CD4-positive, alpha-beta T cell treated with Interleukin-17A for 1 hour (primary cell): ENCODE results near the gene RGL4.
A peak's percentile ranks its signal among the peaks of the same experiment; 100 is the strongest.
"Not testable (repeated sequence)": the region's sequence is repeated elsewhere in the genome, so short reads cannot be mapped to it uniquely, and the experiment has no call there.

ENCODE experiments used
- DNase-seq: peaks from one replicate; pipeline ENCODE4 v3.0.0-alpha.2; 2020

The RGL4 gene

DNA sequence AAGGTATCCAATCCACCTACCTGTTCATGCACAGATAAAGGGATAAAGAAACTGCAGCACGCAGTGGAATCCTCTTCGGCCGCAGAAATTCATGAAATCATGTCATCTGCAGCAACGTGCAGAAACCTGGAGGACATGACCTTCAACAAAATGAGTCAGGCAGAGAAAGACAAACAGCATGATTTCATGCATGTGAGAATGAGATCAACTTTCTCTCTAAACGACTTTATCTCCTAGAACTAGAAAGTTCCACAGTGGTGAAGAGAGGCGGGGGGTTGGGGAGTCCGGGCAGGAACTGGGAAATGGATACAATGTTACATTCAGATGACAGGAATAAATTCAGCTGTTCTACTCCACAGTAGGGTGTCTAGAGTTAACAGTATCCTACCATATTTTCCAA, 9.9 kb downstream of the RGL4 start:
- DNase-seq = no peak

DNA sequence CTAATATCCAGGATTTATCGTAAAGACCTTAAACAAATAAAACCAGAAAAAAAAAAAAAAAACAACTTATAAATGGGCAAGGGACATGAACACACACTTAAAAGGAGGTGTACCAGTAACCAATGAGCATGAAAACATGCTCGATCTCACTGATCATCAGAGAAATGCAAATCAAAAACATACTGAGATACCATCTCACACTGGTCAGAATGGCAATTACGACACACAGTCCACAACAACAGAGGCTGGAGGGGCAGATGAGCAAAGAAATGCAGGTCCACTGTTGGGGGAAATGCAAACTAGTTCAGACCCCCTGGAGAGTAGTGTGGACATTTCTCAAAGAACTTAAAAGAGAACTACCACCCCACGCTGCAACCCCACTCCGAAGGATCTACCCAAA, 13.2 kb downstream of the RGL4 start:
- DNase-seq = no peak

GRCh38 chr22:23704829-23705228, 14.0 kb downstream of the RGL4 start:
- no peak for DNase-seq

- no peak for DNase-seq
Measured at GRCh38 chr22:23705358-23705757, 14.5 kb downstream of the RGL4 start.

DNA sequence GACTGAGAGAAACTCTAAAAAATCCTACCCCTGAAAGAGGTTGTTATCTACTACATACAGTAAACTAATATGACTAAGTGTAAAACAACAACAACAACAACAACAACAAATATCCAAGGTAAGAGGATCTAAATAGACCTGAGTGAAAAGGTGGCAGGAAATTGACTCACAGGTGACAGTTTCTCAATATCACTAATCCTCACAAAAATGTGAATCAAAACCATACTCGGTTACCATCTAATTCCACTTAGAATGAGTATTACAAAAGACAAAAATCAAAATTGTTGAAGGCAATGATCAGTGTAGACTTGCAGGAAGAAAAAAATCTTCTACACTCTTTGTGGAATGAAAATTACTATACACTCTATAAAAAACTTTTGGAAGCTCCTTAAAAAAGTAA, 17.5 kb downstream of the RGL4 start:
- no peak for DNase-seq

DNA sequence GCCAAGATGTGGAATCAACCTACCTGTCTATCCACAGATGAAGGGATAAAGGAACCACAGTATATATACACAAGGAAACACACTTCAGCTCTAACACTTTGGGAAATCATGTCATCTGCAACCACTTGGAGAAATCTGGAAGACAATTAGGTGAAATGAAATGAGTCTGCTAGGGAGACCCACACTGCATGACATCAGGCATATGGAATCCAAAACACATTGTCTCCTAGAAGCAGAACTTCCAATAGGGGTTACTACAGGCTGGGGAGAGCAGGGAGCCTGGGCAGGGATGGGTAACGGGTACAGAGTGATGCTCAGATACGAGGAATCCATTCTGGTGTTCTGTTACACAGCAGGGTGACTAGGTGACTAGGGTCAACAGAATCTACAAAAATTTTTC, 18.3 kb downstream of the RGL4 start:
- DNase-seq = no peak

- no peak for DNase-seq
Measured at GRCh38 chr22:23712256-23712655, 21.4 kb downstream of the RGL4 start.

DNA sequence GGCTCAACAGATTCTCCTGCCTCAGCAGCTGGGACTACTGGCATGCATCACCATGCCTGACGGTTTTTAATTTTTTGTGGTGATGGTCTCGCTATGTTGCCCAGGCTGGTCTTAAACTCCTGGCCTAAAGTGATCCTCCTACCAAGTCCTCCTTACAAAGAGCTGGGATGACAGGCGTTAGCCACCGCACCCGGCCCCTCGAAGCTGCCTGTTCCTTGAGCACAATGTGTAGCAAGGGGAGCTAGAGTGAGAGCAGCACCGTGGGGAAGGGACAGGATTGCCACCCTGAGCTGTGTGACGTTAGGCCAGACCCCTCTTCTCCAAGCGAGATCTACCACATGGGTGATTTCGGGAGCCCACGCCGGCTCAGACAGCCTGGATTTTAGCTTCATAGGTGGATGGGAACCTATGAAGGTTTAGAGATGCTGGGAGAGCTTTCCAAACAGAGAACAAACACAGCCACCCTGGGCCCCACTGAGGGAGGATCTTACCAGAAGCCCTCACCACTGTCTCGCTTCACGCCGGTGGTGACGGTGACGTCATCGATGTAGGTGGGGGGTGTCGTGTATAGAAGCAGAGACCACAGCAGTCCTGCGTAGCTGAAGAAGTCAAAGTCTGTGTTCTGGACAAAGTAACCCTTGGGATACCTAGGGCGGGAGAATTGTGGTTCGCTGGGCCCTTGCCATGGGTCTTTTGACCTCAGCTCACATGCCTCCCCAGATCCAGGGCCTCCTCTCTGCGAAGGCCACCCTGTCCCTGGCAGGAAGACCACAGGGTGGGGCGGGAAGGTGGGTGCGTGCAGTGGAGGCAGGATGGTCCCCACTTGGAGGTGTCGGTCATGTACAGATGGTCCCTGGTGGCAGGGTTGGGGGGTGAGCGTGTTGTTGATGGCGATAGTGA, 23.1 kb downstream of the RGL4 start:
- DNase-seq = no peak

- no peak for DNase-seq
Measured at GRCh38 chr22:23714596-23715578, 24.1 kb downstream of the RGL4 start.

GRCh38 chr22:23715806-23716375, 25.1 kb downstream of the RGL4 start:
- no peak for DNase-seq

GRCh38 chr22:23716811-23717801, 26.3 kb downstream of the RGL4 start:
- peak; percentile 86 for DNase-seq

- no peak for DNase-seq
Measured at GRCh38 chr22:23718371-23719165, 27.8 kb downstream of the RGL4 start.

DNA sequence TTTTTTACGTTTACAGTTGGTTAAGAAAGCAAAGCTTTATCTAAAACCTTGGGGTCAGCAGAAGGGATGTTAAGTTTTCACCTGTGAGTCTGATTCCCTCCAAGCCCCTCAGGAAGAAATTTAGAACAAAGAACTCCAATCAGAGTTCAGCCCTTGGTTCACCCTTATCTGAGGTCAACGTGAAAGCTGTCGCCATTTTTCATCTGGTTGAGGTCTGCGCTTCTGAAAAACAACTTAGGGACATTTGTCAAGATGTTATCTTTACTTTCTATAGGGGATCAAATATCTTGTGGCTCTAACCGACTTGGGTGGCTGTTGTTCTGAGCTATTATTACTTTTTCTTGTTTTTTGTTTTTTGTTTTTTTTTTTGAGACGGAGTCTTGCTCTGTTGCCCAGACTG, 30.0 kb downstream of the RGL4 start:
- no peak for DNase-seq

DNA sequence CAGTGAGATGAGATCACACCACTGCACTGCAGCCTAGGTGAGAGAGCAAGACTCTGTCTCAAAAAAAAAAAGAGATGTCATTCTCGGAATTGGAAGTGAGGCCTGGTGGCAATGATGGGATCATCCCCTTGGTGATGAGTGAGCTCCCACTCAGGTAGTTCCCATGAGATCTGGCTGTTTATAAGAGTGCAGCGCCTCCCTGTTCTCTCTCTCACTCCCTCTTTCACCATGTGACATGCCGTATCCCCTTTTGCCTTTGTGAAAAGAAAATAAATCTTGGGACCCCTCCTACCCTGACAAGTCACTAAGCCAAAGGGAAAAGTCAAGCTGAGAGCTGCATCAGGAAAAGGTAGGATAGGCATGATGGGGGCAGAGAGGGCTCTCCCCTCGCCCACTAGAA, 31.3 kb downstream of the RGL4 start:
- DNase-seq = no peak

DNA sequence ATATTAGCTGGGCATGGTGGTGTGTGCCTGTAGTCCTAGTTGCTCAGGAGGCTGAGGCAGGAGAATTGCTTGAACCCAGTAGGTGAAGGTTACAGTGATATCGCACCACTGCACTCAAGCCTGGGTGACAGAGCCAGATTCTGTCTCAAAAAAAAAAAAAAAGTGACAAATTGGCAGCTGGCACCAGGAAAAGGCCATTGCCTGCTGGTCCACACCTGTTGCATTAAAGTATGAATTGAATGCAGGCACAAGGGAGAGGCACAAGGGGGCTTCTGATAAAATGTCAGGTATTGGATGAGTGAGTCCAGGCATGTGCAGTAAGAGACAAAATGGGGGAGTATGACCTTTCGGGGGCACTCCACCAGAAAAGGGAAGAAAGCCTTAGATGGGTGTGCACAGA, 31.9 kb downstream of the RGL4 start:
- no peak for DNase-seq

GRCh38 chr22:23728108-23728507, 37.3 kb downstream of the RGL4 start:
- DNase-seq = not testable (repeated sequence)

DNA sequence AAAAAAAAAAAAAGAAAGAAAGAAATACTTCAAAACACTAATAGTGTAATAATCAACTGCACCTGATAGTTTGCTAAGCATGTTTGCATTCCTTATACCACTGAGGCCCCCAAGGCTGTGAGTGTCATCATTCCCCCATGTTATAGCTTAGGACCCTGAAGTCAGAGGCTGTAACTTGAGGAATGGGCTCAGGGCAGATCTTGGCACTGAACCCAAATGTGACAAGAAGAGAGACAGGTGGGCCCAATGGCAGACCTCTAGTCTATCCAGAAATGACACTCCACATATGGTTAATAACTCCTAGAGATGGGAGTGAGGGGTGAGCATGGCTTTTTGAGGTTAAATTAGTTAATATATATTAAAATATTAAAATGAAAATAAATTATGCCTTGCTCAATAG, 46.9 kb downstream of the RGL4 start:
- DNase-seq = no peak

DNA sequence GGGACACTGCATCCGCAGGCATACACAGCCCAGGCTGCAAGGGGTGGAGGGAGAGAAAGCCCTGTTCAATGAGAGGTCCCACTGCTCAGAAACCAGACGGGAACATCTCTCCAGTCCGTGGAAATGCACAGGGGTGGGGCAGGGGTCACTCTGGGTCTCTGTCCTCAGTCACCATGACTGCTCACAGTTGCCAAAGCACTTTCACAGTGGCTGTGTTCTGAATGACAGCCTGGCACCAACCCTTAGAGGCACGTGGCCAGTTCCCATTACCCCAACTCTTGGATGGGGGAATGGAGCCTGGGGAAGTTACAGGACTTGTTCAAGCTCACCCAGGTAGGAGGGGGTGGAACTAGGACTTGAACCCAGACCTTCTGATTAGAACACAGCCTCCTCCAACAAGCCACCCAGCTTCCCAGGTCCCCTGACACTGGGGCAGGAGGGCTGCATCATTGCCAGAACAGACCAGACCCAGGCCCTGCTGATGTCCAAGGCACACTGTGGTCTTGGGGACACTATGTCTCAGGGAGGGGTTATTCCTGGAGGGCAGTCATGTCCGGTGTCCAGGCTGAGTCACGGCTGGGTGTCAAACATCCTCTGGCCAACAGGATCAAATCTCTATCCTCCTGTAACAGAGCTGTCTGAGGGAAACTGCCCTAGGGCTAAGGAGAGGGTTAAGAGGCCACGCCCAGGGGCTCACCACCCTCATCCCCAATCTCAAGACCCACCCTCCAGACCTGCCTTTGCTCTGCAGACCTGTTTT, 51.9 kb downstream of the RGL4 start:
- DNase-seq = no peak

GRCh38 chr22:23743303-23743705, 52.5 kb downstream of the RGL4 start:
- DNase-seq = no peak

- no peak for DNase-seq
Measured at GRCh38 chr22:23744001-23744400, 53.2 kb downstream of the RGL4 start.
